HG02943 (cell line): Measurements from ENCODE around the gene PTPRM.
"Not testable (repeated sequence)": the region's sequence is repeated elsewhere in the genome, so short reads cannot be mapped to it uniquely, and the experiment has no call there.

ENCODE experiments used
- ATAC-seq: cut with Tn5 transposase; IDR thresholded peaks from one replicate; pipeline ENCODE4 v1.9.1; 2021; ENCODE audit warnings: mild to moderate bottlenecking, low read depth, moderate library complexity; ENCODE audit not compliant: unreplicated experiment

PTPRM gene

DNA sequence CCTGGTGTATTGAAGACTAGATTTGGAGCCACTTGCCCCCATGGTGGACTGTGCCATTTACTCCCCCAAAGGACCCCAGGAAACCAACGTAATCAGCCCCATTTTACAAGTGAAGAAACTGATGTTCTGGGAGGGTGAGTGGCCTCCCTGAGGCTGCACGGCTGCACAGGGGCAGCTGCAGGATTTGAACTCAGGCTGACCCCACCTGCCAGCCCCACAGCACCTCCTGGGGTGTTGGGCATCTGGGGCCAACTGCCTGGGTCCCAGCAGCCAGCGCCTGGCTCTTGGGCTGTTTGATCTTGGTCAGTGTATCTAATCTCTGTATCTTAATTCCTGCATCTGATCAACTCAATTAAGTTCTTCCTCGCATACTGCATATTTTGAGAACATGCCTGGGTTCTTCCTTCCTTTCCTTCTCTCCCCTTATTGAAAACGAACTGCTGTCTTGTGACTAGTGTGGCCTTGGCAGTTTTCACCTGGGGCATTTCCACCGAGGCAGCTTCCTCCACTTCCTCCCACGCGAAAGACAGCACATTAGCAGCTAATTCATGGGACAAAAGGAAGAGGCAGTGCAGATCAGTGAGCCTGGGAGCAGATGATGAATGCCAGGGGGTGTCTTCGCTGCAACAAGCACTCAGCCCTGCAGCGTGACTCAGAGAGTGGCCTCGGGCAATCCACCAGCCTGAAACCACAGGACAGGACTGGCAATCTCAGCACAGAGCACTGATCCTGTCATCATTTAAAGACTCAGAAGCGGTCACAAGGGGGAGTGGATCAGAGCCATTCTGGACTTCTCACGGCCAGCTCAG, 858.0 kb downstream of the PTPRM start:
- ATAC-seq = no peak

DNA sequence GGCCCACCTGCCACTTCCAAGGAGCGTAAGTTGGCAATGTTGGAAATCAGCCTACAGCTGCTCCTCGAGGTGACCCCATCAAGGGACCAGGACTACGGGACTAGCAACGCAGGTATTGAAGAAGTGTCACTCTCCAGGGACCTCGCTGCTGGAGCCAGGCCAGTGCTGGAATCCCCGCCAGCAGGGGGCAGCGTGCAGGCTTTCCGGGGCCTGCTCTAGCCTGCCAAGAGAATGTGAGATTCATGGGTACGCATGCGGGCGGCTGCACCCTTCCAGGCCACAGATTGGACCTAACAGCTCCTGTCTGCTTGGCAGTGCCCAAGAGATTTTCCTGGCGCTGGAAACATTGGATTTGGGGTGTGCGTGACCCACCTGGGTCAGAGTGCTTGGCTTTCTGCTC, 859.3 kb downstream of the PTPRM start:
- no peak for ATAC-seq

DNA sequence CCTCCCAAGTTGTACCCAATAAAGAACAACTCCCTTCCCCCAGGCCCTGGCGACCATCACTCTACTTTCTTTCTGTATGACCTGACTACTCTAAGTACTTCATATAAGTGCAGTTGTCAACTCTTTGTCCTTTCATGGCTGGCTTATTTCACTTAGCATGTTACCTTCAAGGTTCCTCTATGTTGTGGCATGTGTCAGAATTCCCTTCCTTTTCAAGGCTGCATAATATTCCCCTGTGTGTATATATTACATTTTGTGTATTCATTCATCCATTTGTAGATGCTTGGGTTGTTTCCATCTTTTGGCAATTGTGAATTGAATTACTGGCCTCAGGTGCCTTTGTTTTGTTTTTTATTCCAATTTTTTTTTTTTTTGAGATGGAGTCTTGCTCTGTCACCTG, 860.2 kb downstream of the PTPRM start:
- ATAC-seq = no peak

DNA sequence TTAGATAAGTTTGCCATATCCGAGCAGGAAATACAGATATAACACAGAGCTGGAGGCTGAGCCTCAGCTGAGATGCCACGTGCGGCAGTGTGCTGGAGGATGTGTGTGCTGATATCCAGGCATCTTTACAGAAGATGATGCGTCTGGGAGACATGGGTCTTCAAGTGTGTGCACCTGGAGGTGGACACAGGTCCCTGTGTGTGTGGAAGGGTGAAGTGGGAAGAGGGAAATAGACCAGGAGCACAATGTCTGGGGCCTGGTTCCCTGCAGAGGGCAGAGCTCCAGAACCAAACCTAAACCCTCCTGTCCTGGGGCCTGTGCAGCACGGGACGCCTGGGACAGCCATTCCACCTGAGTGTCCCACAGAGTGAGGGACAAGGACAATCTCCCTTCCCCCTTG, 861.8 kb downstream of the PTPRM start:
- no peak for ATAC-seq

- no peak for ATAC-seq
Observed at GRCh38 chr18:8431036-8431435, 863.9 kb downstream of the PTPRM start.

DNA sequence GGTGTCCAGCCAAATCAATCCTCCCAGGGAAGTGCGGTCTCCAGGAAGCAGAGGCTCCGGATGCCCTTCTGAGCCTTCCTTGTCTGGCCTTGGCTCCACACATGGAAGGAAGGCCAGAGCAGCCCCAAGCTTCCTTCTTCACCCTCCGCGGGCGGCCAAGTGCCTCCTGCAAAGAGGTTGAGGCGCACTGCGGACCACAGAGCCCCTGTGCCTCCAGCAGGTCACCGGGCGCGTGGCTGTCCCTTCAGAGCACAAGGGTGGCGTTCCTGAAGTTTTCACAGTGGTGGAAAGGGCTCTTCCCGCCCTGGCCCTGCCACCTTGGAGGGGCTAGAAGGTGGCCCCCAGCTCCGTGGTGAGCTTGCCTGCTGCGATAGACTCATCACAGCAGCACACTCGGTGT, 866.2 kb downstream of the PTPRM start:
- ATAC-seq = no peak

- ATAC-seq = no peak
Observed at GRCh38 chr18:8433771-8434170, 866.7 kb downstream of the PTPRM start.

DNA sequence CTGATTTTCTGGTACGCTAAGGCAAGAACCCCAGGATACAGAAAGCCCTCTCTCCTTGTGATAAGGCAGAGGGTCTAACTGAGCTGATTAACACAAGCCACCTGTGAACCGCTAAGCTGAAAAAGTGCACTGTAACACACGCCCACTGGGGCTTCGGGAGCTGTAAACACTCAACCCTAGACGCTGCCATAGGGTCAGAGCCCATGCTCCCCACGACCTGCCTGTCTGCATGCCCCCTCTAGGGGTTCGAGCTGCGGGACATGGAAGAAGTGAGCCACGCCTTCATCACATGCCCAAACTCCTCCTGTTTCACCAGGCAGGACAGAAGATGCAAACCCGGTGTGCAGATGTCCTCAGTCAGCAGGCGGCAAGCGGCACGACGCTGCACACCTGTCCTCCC, 868.3 kb downstream of the PTPRM start:
- ATAC-seq = no peak

GRCh38 chr18:8439055-8439454, 871.9 kb downstream of the PTPRM start:
- ATAC-seq = no peak

GRCh38 chr18:8443505-8443904, 876.4 kb downstream of the PTPRM start:
- ATAC-seq = no peak

- not testable (repeated sequence) for ATAC-seq
Observed at GRCh38 chr18:8446936-8447335, 879.8 kb downstream of the PTPRM start.

GRCh38 chr18:8448130-8448529, 881.0 kb downstream of the PTPRM start:
- no peak for ATAC-seq

- ATAC-seq = no peak
Observed at GRCh38 chr18:8450013-8450412, 882.9 kb downstream of the PTPRM start.

GRCh38 chr18:8450898-8451665, 884.0 kb downstream of the PTPRM start:
- no peak for ATAC-seq

- no peak for ATAC-seq
Observed at GRCh38 chr18:8453528-8453927, 886.4 kb downstream of the PTPRM start.

DNA sequence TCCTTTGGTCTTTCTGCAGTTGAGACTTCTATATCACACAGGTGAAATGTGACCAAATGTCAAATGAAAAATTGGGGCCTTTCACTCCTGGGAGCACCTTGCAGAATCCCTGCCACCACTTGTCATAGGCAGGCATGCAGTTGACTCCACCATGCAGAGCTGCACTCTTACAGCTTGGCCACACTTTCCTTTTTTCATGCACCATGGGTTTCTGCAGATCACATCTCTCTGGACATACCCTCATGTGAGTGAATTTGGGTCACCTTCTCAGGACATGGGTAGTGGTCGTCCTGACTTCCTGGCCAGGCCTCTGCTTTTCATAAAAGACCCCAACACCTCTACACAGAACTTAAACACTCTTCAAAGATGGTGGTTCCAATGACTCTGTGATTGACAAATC, 887.0 kb downstream of the PTPRM start:
- ATAC-seq = no peak

- no peak for ATAC-seq
Observed at GRCh38 chr18:8455661-8456614, 888.8 kb downstream of the PTPRM start.
